ENCODE results near the gene TECPR2.

DNA sequence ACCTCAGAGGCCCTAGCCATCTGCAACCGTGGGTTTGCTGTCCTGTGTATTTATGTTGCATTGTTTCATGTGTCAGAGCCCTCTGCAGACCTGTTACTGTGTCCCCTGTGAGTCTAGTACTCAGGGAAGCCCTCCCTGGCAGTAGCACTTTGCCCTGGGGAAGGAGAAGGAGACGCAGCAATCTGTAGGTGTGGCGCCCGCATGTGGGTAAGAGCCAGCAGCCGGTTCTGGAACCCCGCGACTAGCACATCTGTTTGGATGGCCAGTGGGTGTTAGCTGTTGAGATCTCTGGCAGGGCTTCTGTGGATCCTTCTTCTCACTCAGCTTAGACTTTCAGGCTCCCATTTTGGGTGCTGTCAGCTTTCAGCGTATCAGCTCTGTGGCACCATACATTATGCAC, 57.0 kb downstream of the TECPR2 start:
- TF ChIP-seq, protein P1, sequence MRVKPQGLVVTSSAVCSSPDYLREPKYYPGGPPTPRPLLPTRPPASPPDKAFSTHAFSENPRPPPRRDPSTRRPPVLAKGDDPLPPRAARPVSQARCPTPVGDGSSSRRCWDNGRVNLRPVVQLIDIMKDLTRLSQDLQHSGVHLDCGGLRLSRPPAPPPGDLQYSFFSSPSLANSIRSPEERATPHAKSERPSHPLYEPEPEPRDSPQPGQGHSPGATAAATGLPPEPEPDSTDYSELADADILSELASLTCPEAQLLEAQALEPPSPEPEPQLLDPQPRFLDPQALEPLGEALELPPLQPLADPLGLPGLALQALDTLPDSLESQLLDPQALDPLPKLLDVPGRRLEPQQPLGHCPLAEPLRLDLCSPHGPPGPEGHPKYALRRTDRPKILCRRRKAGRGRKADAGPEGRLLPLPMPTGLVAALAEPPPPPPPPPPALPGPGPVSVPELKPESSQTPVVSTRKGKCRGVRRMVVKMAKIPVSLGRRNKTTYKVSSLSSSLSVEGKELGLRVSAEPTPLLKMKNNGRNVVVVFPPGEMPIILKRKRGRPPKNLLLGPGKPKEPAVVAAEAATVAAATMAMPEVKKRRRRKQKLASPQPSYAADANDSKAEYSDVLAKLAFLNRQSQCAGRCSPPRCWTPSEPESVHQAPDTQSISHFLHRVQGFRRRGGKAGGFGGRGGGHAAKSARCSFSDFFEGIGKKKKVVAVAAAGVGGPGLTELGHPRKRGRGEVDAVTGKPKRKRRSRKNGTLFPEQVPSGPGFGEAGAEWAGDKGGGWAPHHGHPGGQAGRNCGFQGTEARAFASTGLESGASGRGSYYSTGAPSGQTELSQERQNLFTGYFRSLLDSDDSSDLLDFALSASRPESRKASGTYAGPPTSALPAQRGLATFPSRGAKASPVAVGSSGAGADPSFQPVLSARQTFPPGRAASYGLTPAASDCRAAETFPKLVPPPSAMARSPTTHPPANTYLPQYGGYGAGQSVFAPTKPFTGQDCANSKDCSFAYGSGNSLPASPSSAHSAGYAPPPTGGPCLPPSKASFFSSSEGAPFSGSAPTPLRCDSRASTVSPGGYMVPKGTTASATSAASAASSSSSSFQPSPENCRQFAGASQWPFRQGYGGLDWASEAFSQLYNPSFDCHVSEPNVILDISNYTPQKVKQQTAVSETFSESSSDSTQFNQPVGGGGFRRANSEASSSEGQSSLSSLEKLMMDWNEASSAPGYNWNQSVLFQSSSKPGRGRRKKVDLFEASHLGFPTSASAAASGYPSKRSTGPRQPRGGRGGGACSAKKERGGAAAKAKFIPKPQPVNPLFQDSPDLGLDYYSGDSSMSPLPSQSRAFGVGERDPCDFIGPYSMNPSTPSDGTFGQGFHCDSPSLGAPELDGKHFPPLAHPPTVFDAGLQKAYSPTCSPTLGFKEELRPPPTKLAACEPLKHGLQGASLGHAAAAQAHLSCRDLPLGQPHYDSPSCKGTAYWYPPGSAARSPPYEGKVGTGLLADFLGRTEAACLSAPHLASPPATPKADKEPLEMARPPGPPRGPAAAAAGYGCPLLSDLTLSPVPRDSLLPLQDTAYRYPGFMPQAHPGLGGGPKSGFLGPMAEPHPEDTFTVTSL (CRISPR knock-in tag; IDR thresholded peaks at IDR 0.05; ENCODE audit: borderline replicate concordance), result no peak
- TF ChIP-seq SP1 (IDR thresholded peaks at IDR 0.05), result no peak
- no peak for TF ChIP-seq SP1 (CRISPR knock-in tag; IDR thresholded peaks at IDR 0.05)
- TF ChIP-seq POLR2AphosphoS5 (IDR thresholded peaks at IDR 0.05; ENCODE audit: low read depth, low read length), result no peak
- TF ChIP-seq PCBP2 (optimal IDR thresholded peaks at IDR 0.05; ENCODE audit: low read depth, low read length, poor library complexity, severe bottlenecking), result no peak
- TF ChIP-seq KDM5B (CRISPR knock-in tag; IDR thresholded peaks at IDR 0.05; ENCODE audit: borderline replicate concordance), result no peak
- TF ChIP-seq, protein P2, sequence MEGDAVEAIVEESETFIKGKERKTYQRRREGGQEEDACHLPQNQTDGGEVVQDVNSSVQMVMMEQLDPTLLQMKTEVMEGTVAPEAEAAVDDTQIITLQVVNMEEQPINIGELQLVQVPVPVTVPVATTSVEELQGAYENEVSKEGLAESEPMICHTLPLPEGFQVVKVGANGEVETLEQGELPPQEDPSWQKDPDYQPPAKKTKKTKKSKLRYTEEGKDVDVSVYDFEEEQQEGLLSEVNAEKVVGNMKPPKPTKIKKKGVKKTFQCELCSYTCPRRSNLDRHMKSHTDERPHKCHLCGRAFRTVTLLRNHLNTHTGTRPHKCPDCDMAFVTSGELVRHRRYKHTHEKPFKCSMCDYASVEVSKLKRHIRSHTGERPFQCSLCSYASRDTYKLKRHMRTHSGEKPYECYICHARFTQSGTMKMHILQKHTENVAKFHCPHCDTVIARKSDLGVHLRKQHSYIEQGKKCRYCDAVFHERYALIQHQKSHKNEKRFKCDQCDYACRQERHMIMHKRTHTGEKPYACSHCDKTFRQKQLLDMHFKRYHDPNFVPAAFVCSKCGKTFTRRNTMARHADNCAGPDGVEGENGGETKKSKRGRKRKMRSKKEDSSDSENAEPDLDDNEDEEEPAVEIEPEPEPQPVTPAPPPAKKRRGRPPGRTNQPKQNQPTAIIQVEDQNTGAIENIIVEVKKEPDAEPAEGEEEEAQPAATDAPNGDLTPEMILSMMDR (CRISPR knock-in tag; IDR thresholded peaks at IDR 0.05), result no peak
- no peak for TF ChIP-seq TBL1XR1 (IDR thresholded peaks at IDR 0.05; ENCODE audit: borderline replicate concordance, low read length, partially characterized antibody)
- TF ChIP-seq, protein P3, sequence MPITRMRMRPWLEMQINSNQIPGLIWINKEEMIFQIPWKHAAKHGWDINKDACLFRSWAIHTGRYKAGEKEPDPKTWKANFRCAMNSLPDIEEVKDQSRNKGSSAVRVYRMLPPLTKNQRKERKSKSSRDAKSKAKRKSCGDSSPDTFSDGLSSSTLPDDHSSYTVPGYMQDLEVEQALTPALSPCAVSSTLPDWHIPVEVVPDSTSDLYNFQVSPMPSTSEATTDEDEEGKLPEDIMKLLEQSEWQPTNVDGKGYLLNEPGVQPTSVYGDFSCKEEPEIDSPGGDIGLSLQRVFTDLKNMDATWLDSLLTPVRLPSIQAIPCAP (CRISPR knock-in tag; IDR thresholded peaks at IDR 0.05; ENCODE audit: low read depth), result no peak
- TF ChIP-seq, protein P4, sequence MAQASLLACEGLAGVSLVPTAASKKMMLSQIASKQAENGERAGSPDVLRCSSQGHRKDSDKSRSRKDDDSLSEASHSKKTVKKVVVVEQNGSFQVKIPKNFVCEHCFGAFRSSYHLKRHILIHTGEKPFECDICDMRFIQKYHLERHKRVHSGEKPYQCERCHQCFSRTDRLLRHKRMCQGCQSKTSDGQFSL (CRISPR knock-in tag; IDR thresholded peaks at IDR 0.05), result no peak
- no peak for TF ChIP-seq RAD21 (CRISPR knock-in tag; IDR thresholded peaks at IDR 0.05)
- TF ChIP-seq, protein P5, sequence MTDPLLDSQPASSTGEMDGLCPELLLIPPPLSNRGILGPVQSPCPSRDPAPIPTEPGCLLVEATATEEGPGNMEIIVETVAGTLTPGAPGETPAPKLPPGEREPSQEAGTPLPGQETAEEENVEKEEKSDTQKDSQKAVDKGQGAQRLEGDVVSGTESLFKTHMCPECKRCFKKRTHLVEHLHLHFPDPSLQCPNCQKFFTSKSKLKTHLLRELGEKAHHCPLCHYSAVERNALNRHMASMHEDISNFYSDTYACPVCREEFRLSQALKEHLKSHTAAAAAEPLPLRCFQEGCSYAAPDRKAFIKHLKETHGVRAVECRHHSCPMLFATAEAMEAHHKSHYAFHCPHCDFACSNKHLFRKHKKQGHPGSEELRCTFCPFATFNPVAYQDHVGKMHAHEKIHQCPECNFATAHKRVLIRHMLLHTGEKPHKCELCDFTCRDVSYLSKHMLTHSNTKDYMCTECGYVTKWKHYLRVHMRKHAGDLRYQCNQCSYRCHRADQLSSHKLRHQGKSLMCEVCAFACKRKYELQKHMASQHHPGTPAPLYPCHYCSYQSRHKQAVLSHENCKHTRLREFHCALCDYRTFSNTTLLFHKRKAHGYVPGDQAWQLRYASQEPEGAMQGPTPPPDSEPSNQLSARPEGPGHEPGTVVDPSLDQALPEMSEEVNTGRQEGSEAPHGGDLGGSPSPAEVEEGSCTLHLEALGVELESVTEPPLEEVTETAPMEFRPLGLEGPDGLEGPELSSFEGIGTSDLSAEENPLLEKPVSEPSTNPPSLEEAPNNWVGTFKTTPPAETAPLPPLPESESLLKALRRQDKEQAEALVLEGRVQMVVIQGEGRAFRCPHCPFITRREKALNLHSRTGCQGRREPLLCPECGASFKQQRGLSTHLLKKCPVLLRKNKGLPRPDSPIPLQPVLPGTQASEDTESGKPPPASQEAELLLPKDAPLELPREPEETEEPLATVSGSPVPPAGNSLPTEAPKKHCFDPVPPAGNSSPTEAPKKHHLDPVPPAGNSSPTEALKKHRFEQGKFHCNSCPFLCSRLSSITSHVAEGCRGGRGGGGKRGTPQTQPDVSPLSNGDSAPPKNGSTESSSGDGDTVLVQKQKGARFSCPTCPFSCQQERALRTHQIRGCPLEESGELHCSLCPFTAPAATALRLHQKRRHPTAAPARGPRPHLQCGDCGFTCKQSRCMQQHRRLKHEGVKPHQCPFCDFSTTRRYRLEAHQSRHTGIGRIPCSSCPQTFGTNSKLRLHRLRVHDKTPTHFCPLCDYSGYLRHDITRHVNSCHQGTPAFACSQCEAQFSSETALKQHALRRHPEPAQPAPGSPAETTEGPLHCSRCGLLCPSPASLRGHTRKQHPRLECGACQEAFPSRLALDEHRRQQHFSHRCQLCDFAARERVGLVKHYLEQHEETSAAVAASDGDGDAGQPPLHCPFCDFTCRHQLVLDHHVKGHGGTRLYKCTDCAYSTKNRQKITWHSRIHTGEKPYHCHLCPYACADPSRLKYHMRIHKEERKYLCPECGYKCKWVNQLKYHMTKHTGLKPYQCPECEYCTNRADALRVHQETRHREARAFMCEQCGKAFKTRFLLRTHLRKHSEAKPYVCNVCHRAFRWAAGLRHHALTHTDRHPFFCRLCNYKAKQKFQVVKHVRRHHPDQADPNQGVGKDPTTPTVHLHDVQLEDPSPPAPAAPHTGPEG (CRISPR knock-in tag; IDR thresholded peaks at IDR 0.05), result no peak
- TF ChIP-seq KDM1A (CRISPR knock-in tag; IDR thresholded peaks at IDR 0.05), result no peak
- TF ChIP-seq ESRRA (CRISPR knock-in tag; IDR thresholded peaks at IDR 0.05; ENCODE audit: low read depth), result no peak
- TF ChIP-seq ZNF251 (CRISPR knock-in tag; IDR thresholded peaks at IDR 0.05), result no peak
